NCI-H1092 (cell line): ENCODE measurements around the gene IRAG1.

ENCODE experiments used
- DNase-seq: peaks from one replicate; lab custom pipeline; 2025; lab: John Stamatoyannopoulos, UW

IRAG1 gene

GRCh38 chr11:10645212-10645795, 48.3 kb downstream of the IRAG1 start:
- DNase-seq: no peak
